ENCODE data around the gene ARHGAP24.

DNA sequence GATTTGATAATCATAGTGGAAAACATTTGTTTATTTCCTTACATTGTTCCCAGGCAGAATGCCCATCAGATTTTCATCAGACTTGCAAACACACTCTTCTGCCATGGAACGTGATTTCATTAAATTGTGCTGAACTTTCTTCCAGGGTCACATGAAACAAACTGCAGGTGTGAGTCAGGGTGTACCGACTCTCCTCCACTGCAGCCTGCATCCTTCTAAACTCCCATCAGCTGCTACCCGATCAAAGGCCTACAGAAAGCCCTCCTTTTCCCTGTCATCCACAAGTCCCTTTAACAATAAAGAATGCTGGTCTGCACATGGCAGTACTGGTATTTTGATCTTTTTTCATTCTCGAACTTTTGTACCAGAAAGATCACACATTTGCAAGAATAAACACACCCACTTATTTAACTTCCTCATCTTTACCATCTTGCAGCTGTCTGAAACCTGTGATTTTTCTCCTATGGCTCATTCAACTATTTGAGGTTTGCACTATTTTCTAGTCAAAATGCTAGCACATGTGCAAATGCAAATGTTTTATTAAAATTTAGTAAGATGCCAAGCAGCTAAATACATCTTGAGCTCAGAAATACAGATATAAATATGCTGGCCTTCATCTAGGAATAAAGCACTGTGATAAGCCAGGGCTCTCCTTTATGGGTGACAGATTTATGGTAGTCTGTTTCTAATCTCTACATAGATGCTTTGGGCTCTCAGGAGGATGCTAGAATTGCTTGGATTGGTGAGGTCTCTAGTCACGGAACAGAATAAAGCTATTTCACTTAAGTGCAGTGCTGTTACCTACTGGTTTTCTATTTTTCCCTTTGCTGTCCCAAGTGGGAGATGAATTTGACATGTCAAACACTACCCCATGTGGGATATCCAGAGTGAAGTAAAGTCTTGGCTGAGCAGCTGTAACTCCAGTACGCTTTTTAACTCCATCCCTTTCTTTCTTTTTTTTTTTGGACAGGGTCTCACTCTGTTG is 25.8 kb upstream of the ARHGAP24 start:
- no peak for TF ChIP-seq ARNT (IDR thresholded peaks at IDR 0.05)
- TF ChIP-seq, protein P1, sequence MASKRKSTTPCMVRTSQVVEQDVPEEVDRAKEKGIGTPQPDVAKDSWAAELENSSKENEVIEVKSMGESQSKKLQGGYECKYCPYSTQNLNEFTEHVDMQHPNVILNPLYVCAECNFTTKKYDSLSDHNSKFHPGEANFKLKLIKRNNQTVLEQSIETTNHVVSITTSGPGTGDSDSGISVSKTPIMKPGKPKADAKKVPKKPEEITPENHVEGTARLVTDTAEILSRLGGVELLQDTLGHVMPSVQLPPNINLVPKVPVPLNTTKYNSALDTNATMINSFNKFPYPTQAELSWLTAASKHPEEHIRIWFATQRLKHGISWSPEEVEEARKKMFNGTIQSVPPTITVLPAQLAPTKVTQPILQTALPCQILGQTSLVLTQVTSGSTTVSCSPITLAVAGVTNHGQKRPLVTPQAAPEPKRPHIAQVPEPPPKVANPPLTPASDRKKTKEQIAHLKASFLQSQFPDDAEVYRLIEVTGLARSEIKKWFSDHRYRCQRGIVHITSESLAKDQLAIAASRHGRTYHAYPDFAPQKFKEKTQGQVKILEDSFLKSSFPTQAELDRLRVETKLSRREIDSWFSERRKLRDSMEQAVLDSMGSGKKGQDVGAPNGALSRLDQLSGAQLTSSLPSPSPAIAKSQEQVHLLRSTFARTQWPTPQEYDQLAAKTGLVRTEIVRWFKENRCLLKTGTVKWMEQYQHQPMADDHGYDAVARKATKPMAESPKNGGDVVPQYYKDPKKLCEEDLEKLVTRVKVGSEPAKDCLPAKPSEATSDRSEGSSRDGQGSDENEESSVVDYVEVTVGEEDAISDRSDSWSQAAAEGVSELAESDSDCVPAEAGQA (IDR thresholded peaks at IDR 0.05; ENCODE audit: low read depth): no peak
- TF ChIP-seq, protein P1 (CRISPR knock-in tag; IDR thresholded peaks at IDR 0.05; ENCODE audit: borderline replicate concordance): no peak
- no peak for TF ChIP-seq HMG20B (CRISPR knock-in tag; conservative IDR thresholded peaks at IDR 0.05)
- TF ChIP-seq, protein P2, sequence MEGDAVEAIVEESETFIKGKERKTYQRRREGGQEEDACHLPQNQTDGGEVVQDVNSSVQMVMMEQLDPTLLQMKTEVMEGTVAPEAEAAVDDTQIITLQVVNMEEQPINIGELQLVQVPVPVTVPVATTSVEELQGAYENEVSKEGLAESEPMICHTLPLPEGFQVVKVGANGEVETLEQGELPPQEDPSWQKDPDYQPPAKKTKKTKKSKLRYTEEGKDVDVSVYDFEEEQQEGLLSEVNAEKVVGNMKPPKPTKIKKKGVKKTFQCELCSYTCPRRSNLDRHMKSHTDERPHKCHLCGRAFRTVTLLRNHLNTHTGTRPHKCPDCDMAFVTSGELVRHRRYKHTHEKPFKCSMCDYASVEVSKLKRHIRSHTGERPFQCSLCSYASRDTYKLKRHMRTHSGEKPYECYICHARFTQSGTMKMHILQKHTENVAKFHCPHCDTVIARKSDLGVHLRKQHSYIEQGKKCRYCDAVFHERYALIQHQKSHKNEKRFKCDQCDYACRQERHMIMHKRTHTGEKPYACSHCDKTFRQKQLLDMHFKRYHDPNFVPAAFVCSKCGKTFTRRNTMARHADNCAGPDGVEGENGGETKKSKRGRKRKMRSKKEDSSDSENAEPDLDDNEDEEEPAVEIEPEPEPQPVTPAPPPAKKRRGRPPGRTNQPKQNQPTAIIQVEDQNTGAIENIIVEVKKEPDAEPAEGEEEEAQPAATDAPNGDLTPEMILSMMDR (CRISPR knock-in tag; IDR thresholded peaks at IDR 0.05): no peak
- TF ChIP-seq RAD21 (CRISPR knock-in tag; IDR thresholded peaks at IDR 0.05): no peak
- TF ChIP-seq BRD4 (CRISPR knock-in tag; IDR thresholded peaks at IDR 0.05): no peak
- TF ChIP-seq ZNF160 (CRISPR knock-in tag; IDR thresholded peaks at IDR 0.05): no peak
- no peak for TF ChIP-seq POLR2AphosphoS5 (IDR thresholded peaks at IDR 0.05; ENCODE audit: low read depth, low read length)

All from HepG2 (cell line).